Effector CD8-positive, alpha-beta T cell (primary cell): Measurements from ENCODE around the gene EOLA2.
A peak's percentile ranks its signal among the peaks of the same experiment; 100 is the strongest.
"Not testable (repeated sequence)": the region's sequence is repeated elsewhere in the genome, so short reads cannot be mapped to it uniquely, and the experiment has no call there.

Source experiments
- DNase-seq: peaks from one replicate; lab custom pipeline; 2025; lab: John Stamatoyannopoulos, UW
- total RNA-seq, 4 experiments: gene quantifications; one replicate each; lab custom pipeline; 2026; lab: John Stamatoyannopoulos, UW

EOLA2 gene
- total RNA-seq = 20.0 to 32.4 (median 25.5) reads per million in 4 experiments

- peak; percentile 87 for DNase-seq
Measured at GRCh38 chrX:149938427-149938880, at the start of gene EOLA2. Gene EOLA2, minus strand, starts transcription at chrX:149938491. Its CDS starts 4,617 bp downstream, at chrX:149933874.

GRCh38 chrX:149987613-149988012 is 49.3 kb upstream of the EOLA2 start:
- DNase-seq = no peak

GRCh38 chrX:149984411-149984810 is 46.1 kb upstream of the EOLA2 start:
- no peak for DNase-seq

GRCh38 chrX:149982310-149982709 is 44.0 kb upstream of the EOLA2 start:
- DNase-seq = no peak

- DNase-seq = no peak
Measured at GRCh38 chrX:149979126-149979644, 40.9 kb upstream of the EOLA2 start.

GRCh38 chrX:149962859-149963757 is 24.8 kb upstream of the EOLA2 start:
- DNase-seq = no peak

GRCh38 chrX:149962010-149962409 is 23.7 kb upstream of the EOLA2 start:
- no peak for DNase-seq

- DNase-seq = no peak
Measured at GRCh38 chrX:149961572-149961971, 23.3 kb upstream of the EOLA2 start.

GRCh38 chrX:149950681-149951080 is 12.4 kb upstream of the EOLA2 start:
- no peak for DNase-seq

- no peak for DNase-seq
Measured at GRCh38 chrX:149949743-149950436, 11.6 kb upstream of the EOLA2 start.

GRCh38 chrX:149948016-149948415 is 9.7 kb upstream of the EOLA2 start:
- DNase-seq = no peak

- DNase-seq = not testable (repeated sequence)
Measured at GRCh38 chrX:149946932-149947331, 8.6 kb upstream of the EOLA2 start.

- DNase-seq = not testable (repeated sequence)
Measured at GRCh38 chrX:149945820-149946219, 7.5 kb upstream of the EOLA2 start.

- DNase-seq = not testable (repeated sequence)
Measured at GRCh38 chrX:149945087-149945670, 6.9 kb upstream of the EOLA2 start.

- DNase-seq = not testable (repeated sequence)
Measured at GRCh38 chrX:149940674-149941024, 2.4 kb upstream of the EOLA2 start.

- DNase-seq = peak; percentile 81
Measured at GRCh38 chrX:149939905-149940673, 1.8 kb upstream of the EOLA2 start.

GRCh38 chrX:149939655-149939904 is 1.3 kb upstream of the EOLA2 start:
- DNase-seq = no peak

GRCh38 chrX:149938881-149939654 is 777 bp upstream of the EOLA2 start:
- DNase-seq = peak; percentile 87

GRCh38 chrX:149937871-149938426 is 342 bp downstream of the EOLA2 start:
- peak; percentile 19 for DNase-seq

- DNase-seq = not testable (repeated sequence)
Measured at GRCh38 chrX:149937328-149937727, 963 bp downstream of the EOLA2 start.

- DNase-seq = not testable (repeated sequence)
Measured at GRCh38 chrX:149933547-149933946, 4.7 kb downstream of the EOLA2 start.
